GM19395 (cell line): Measurements from ENCODE around the gene IGSF8.

Experiments used
- ATAC-seq: cut with Tn5 transposase; IDR thresholded peaks from one replicate; pipeline ENCODE4 v1.9.1; 2021; ENCODE audit warnings: mild to moderate bottlenecking, moderate library complexity; ENCODE audit not compliant: unreplicated experiment

IGSF8 gene, protein sequence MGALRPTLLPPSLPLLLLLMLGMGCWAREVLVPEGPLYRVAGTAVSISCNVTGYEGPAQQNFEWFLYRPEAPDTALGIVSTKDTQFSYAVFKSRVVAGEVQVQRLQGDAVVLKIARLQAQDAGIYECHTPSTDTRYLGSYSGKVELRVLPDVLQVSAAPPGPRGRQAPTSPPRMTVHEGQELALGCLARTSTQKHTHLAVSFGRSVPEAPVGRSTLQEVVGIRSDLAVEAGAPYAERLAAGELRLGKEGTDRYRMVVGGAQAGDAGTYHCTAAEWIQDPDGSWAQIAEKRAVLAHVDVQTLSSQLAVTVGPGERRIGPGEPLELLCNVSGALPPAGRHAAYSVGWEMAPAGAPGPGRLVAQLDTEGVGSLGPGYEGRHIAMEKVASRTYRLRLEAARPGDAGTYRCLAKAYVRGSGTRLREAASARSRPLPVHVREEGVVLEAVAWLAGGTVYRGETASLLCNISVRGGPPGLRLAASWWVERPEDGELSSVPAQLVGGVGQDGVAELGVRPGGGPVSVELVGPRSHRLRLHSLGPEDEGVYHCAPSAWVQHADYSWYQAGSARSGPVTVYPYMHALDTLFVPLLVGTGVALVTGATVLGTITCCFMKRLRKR

DNA sequence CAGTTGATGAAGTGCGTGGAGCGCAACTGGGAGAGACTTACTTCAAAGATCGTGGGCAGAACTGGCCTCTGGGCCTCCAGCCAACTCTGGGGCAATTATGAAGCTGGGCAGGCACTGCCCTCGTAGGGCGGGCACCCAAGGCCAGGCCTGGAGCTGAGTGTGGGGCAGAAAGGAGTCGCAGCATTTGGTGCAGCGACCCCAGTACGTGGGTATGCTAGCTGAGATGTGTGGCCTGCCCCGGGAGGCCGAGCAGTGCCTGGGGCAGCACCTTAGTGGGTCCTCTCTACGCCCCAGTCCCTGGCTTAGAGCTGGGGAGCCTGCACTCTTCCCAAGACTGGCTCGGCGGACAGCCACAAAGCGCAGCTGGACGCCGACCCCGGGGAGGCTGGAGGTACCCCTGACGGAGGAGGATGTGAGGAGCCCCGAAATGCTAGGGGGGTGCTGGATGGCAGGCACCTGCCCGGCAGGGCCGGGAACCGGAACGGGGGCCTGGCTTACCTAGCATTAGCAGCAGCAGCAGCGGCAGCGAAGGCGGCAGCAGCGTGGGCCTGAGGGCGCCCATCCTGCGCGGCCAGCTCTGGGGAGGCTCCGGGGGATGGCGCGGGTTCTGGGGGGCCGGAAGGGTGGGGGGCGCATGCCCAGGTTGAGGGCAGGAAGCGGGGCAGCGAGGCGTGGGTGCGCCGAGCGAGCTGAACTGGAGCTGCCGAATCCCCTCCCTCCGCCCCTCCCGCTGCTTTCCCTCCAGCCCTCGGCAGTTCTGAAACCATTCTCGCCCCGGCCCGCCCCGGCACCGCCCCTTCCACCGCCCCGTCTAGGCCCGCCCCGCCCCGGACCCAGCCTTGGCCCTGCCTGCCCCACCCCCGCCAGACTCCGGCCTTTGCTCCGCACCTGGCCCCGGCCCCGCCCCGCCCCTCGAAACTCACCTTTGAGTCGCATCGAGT lies at the start of gene IGSF8:
TSS of gene IGSF8 (minus strand) at position 709 of the 941 bp plus-strand sequence. CDS start at position 562, 147 bp downstream.
- ATAC-seq = peak; percentile 48

DNA sequence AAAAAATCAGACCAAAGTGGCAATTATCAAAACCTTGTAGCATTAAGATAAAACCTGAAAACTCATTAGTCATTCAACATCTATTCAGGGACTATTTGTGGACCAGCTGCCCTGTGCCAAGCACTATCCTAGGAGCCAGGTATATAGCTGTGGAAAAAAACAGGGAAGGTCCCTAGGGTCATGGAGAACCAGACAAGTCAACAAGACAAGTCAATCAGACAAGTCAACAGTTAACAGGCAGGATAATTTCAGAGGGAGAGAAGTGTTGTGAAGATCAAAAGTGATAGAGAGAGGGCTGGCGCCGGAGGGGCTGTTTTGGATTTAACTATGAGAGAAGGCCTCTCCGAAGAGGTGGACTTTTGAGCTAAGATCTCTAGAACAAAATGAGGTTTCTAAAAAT lies 49.7 kb upstream of the IGSF8 start:
- ATAC-seq = no peak

DNA sequence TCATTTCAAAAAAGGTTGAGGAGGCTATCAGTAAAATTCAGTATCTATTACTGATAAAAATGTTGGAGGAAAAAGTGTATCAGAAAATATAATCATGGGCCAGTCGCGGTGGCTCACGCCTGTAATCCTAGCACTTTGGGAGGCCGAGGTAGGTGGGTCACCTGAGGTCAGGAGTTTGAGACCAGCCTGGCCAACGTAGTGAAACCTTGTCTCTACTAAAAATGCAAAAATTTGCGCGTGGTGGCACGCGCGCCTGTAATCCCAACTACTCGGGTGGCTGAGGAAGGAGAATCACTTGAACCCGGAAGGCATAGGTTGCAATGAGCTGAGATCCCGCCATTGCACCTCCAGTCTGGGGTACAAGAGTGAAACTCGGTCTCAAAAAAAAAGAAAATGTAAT lies 47.7 kb upstream of the IGSF8 start:
- ATAC-seq = no peak

DNA sequence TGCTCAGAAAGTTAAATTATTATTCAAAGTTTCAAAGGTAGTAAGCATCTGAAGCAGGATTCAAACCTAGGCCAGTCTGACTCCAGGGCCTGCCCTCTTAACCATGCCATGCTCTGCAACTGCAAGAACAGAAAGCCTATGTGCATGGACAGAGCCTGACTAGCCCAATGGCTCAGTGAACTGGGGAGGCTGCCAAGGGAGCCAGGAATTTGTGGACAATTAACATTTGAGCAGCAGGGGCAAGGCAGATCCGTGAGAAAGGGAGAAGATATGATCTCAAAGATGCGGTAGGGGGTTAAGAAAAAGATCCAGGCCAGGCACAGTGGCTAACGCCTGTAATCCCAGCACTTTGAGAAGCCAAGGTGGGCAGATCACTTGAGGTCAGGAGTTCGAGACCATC lies 46.5 kb upstream of the IGSF8 start:
- ATAC-seq = no peak

DNA sequence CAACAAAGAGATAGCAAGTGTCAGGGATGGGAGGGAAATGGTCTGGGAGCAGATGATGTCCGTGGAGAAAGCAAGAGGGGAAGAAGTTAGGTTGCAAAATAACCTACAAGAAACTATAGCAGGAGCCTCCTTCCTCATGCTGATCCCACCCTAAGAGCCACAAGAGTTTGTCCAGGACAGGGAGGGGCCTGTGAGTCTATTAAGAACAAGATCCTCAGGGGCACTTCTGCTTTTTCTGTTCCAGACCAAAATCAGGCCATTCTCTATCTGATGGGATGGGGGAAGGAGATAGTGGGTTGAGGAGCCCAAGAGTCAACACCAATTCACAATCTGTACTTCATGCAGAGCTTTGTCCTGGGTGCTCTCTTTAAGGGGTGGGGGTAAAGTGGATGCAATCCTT lies 45.3 kb upstream of the IGSF8 start:
- no peak for ATAC-seq

DNA sequence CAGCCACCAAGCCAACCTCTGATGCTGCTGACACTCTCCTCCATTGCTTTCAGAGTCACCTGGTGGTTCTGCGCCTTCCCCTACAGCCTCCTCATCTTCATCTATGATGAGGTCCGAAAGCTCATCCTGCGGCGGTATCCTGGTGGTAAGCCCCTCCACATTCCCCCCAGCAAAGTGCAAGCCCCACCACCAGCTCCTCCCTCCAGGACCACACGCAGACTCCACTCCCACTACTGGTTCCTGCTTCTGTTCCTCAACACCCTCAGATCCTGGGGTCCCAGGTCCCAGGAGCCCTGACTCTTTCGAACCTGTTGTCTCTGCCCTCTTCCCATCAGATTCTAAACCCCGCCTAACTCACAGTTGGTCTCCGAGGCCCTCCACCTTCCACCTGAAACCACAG lies 41.4 kb upstream of the IGSF8 start:
- ATAC-seq = no peak

DNA sequence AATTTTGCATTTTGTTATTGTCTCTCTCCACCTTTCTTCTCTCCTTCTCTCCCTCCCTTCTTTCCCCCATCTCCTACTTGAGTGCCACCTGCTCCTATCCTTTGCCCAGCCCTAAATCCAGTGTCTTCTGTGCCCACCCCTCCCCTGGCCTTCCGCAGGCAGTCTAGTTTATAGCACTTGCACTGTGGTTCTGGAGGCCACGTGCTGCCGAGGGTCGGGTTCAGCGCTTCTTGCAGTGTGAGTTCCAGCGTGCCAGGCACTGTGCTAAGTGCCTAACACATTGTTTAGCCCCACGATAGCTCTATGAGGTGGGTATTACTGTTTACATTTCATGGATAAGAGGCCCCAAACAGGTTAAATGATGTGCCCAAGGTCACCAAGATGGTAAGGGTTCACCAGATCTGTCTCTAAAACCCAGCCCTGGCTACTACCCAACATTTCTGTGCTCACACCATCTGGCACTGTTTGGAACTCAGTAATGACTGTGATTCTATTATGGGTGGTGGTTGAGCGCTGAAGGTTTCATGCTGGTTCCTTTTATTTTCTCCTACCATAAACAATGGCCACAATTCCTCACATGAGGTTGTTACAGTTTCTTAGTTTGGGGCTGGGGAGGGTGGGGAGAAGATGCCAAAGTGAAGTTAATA lies 38.9 kb upstream of the IGSF8 start:
- no peak for ATAC-seq

DNA sequence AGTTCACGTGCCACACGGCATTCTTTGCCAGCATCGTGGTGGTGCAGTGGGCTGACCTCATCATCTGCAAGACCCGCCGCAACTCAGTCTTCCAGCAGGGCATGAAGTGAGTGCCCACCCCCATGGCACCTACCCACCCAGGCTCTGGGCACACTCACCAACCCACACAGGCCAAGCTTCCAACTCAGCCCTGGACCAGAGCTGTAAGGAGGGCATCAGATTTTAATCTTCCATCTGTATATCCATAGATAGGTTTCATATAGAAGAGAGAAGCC lies 38.4 kb upstream of the IGSF8 start:
- ATAC-seq = no peak

DNA sequence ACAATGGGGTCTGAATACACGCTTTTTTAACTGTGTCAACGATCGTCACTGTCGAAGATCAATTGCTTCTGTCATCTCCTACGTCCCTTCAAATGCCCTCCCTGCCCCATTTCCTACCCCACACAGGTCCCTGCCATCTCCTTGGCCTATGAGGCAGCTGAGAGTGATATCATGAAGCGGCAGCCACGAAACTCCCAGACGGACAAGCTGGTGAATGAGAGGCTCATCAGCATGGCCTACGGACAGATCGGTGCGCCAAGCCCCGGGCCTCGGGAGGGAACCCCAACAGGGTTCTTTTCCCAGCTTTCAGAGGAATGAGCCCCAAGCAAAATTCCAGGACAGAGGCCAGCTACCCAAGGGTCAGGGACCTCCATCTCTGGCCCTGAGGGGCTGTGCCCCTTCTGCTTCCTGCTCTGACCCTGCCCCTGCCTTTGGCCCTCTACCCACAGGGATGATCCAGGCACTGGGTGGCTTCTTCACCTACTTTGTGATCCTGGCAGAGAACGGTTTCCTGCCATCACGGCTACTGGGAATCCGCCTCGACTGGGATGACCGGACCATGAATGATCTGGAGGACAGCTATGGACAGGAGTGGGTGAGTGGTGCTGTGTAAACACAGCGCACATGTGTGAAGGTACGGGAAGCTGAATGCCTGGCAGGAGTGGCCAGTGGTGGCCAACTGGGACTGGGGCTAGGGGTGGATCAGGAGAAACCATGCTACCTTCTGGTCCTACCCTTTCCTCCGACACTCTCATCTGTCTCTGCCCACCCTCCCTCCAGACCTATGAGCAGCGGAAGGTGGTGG lies 37.9 kb upstream of the IGSF8 start:
- no peak for ATAC-seq

DNA sequence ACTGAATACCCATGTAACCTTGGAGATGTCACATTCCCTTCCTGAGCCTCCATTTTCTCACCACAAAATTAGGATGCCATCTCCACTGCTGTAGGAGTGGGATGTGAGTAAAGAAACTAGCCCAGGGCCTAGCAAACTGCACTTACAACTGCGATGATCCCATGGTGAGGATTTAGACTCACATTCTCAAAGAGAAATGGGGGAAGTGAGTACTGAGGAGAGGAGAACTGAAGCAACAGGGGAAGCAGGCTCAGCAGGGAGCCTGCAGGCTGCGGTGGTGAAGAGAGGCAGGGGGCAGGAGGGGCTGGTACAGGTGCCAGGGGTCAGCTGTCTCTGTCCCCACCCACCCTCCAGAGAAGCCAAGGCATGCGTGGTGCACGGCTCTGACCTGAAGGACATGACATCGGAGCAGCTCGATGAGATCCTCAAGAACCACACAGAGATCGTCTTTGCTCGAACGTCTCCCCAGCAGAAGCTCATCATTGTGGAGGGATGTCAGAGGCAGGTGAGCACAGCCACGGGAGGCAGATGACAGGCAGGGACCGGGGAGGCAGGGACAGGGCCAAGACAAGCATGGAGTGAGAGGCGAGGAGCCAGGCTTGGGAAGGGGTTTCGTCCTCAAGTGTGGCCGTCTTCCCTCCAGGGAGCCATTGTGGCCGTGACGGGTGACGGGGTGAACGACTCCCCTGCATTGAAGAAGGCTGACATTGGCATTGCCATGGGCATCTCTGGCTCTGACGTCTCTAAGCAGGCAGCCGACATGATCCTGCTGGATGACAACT lies 36.6 kb upstream of the IGSF8 start:
- no peak for ATAC-seq

DNA sequence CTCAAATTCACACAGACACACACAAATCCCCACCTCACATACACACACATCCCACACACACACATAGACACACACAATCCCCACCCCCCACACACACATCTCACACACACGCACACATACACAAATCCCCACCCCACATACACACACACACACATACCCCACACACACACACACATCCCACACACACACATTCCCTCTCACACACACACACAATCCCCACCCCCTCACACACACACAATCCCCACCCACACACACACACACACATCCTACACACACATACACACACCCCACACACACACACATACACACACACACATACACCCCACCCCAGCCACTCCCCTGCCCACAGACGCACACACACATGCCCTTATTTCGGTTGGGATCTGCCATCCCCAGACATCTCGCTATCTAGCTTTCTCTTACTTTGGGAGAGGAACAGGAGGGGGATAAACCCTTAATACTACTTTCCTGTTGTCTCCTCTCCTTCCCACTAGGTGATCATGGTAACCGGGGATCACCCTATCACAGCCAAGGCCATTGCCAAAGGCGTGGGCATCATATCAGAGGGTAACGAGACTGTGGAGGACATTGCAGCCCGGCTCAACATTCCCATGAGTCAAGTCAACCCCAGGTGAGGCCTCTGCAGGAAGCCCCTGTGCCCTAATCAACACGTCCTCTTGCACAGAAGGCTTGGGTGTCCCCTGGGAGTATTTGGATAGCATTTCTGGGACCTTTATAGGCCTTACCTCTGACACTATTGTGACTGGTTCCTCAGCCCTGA lies 35.8 kb upstream of the IGSF8 start:
- ATAC-seq = no peak

DNA sequence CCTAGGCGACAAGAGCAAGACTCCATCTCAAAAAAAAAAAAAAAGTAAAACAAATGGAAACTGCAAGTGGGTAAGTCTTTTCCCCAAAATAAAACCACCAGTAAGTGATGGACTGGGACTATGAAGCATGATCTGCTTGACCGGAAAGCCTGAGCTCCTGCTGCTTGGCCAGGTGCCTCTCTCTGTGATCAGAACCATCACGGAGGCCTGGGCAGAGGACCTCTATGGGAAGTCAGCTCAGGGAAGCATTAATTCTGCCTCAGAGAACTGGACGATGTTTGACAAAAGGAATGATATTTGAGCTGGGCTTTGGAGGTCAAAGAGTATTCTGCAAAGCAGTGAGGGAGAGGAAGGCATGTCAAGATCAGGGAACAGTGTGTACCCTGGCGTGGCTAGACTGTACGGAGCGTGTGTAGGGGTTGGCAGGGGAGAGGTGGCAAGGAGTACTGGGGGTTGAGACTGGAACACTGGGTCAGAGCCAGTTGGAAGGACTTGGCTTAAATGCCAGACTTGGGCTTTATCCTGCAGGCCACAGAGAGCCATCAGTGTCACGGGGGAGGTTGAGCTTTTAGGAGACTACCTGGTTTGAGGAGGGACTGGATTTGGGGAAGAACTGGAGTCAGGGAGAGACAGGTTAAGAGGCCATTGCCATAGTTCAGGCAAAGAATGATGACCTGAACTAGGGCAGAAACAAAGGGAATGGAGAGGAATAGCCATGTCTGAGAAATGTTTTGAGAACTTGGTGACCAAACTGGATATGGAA lies 33.6 kb upstream of the IGSF8 start:
- no peak for ATAC-seq

DNA sequence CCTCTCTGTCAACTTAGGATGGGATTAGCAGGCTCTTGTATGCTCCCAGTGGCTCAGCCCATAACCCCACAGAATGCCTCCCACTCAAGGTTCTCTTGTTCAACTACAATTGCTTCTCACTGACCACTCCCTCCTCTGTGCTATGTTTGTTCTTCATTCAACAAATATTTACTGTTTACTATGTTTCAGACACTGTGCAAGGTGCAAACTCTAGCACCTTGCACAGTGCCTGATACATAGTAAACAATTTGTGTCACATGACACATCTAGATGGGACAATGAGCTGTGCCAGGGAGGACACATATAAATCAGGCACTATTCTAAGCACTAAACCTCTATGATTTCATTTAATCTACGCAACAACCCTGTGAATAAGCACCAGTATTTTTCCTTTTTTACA lies 32.5 kb upstream of the IGSF8 start:
- no peak for ATAC-seq

DNA sequence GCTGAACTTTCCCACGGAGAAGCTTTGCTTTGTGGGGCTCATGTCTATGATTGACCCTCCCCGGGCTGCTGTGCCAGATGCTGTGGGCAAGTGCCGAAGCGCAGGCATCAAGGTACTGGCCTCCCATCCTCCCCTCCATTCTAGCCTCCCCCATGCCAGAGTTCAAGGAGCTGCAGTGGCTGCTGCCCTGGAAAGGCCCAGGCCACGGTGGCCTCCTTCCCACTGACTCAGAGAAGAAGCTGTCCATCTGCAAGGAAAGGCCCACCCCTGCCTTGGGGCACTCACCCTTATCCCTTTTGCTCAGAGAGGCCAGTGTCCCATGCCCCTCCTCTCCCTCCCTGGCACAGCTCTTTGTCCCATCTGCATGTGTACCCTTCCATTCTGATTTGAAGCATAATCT lies 32.1 kb upstream of the IGSF8 start:
- ATAC-seq = no peak

DNA sequence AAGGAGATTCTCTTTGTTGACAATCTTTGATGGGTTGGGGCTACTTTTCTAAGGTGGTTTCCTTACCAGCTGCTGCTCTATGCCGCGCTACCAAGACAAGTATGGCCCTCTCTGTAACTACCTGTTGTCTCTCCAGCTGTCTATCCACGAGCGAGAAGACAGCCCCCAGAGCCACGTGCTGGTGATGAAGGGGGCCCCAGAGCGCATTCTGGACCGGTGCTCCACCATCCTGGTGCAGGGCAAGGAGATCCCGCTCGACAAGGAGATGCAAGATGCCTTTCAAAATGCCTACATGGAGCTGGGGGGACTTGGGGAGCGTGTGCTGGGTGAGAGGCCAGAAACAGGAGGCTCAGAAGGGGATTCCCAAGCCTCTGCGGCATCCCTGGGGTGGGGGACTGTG lies 31.5 kb upstream of the IGSF8 start:
- no peak for ATAC-seq

DNA sequence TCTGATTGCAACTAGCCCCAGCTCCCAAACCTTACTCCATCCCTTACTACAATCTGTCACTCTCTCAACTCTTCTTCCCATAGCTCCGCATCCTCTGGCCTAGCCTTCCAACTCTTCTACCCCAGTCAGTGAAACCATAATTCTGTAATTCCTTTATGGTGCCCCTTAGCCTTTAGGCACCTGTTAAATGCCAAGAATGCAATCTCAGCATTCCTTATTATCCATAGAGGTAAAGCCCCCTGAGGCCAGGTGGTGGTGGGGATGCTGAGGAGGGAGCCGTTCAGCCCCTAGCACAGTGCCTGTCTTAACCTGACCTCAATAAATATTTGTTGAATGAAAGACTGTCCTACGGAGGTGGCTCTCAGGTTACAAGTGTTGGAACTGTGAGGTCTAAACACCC lies 31.1 kb upstream of the IGSF8 start:
- ATAC-seq = no peak

DNA sequence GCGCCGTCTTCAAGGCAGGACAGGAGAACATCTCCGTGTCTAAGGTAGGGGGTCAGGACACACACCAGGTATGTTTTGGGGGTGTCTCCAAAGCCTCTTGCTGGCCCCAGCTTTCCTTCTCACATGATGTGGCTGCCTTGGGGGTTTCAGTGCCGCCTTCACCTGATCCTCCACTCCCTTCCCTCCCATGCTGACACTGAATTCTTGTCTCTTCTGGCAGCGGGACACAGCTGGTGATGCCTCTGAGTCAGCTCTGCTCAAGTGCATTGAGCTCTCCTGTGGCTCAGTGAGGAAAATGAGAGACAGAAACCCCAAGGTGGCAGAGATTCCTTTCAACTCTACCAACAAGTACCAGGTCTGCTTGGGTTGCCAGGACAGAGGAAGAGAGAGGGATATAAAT lies 30.6 kb upstream of the IGSF8 start:
- no peak for ATAC-seq

DNA sequence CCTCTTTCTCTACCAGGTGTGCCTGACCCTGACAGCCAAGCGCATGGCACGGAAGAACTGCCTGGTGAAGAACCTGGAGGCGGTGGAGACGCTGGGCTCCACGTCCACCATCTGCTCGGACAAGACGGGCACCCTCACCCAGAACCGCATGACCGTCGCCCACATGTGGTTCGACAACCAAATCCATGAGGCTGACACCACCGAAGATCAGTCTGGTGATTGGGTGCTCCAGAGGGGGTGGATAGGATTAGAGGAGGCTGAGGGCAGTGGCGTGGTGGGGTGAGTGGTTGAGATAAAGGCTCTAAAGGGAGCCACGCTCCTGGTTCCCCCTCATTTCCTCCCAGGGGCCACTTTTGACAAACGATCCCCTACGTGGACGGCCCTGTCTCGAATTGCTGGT lies 30.2 kb upstream of the IGSF8 start:
- ATAC-seq = no peak
